Stimulated activated CD8-positive, alpha-beta memory T cell treated with anti-CD3 and anti-CD28 coated beads, Interleukin-4, amount 100 ng/mL, for 48 hours (primary cell): Measurements from ENCODE around the gene SLC39A1.
A peak's percentile ranks its signal among the peaks of the same experiment; 100 is the strongest.

Source experiments
- DNase-seq: peaks from one replicate; pipeline ENCODE4 v3.0.0-alpha.2; 2020

Gene SLC39A1

DNA sequence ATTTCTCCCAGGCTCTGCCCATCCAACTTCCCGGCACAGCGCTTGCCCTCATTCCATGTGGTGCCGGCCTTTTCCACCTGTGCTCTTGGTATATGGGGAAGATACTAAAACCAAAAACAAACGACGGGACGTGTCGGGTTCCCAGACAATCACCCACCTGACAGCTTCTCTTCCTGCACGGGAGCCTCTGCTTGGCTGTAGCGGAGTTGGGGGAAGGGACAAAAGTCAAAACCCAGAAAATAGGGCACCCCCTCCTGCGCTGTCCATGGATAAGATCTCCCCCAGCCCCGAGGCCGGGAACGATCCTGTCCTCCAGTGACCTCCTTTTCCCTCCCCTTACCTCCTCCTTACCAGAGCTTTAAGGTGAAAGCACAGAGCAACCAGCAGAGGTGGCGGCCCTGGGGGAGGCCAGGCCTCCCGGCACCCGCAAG lies 13.5 kb upstream of the SLC39A1 start:
- DNase-seq, result no peak

DNA sequence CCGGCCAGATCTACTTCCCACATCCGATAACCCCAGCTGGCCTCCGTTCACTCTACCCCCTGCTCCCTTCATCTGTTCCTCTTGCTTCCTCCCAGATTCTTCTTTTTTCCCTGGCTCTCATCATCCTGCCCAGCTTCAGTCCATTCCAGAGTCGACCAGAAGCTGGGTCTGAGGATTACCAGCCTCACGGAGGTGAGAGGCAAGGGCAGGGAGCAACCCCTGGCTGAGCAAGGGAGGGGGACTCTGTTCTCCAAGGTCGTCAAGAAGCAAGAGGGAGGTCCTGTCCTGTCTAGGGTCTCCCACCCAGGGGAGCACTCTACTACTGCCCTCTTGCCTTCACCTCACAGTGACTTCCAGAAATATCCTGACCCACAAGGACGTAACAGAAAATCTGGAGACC lies 10.2 kb upstream of the SLC39A1 start:
- DNase-seq, result no peak

DNA sequence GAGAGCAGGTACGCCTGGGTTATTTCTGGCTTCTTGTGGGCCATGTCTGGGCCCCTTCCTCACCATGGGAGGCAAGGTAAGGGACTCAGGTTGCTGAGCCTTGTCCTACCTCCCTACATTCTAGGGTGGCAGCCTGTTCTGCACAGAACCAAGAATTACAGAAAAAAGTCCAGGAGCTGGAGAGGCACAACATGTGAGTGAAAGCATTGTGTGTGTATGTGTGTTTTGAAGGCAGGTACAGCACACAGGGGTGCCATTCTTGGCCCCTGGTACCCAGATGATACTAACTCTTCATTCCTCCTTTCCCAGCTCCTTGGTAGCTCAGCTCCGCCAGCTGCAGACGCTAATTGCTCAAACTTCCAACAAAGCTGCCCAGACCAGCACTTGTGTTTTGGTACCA lies 9.7 kb upstream of the SLC39A1 start:
- no peak for DNase-seq

DNA sequence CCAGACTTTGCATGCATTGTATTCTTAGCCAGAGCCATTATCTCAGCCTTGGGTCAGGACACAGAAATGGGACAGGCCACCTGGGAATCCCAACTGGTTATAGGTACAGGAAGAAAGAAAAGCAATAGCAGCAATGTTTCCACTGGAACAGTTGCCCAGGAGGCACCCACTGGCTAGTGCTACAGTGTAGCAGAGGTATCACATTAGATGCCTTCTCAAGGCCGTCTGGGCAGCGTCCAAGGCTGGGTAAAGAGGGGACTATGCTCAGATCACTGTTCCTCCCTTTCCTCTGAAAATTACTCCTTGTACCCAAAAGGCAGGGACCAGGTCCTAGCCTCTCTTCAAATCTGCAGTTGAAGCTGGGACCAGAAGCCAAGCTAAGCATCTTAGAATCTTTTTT lies 7.0 kb upstream of the SLC39A1 start:
- no peak for DNase-seq

GRCh38 chr1:153968972-153969371 lies 5.6 kb upstream of the SLC39A1 start:
- DNase-seq, result no peak

GRCh38 chr1:153968408-153968807 lies 5.1 kb upstream of the SLC39A1 start:
- no peak for DNase-seq

DNA sequence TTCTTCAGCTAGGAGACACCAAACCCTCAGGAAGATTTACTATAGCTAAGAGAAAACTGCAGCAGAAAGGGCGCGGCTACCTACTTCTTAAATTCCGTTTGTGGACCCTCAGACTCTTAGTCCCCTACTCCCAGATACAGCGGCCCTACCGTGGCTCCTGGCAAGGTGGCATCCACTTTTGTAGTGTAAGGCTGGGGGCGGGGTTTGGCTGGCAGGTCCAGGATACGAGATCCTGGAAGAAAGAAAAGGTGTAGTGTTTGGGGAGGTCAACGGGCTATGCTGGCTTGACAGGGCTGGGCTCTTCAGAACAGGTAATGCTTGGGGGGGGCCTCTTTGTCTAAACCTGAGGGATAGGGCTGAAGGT lies 4.6 kb upstream of the SLC39A1 start:
- no peak for DNase-seq

DNA sequence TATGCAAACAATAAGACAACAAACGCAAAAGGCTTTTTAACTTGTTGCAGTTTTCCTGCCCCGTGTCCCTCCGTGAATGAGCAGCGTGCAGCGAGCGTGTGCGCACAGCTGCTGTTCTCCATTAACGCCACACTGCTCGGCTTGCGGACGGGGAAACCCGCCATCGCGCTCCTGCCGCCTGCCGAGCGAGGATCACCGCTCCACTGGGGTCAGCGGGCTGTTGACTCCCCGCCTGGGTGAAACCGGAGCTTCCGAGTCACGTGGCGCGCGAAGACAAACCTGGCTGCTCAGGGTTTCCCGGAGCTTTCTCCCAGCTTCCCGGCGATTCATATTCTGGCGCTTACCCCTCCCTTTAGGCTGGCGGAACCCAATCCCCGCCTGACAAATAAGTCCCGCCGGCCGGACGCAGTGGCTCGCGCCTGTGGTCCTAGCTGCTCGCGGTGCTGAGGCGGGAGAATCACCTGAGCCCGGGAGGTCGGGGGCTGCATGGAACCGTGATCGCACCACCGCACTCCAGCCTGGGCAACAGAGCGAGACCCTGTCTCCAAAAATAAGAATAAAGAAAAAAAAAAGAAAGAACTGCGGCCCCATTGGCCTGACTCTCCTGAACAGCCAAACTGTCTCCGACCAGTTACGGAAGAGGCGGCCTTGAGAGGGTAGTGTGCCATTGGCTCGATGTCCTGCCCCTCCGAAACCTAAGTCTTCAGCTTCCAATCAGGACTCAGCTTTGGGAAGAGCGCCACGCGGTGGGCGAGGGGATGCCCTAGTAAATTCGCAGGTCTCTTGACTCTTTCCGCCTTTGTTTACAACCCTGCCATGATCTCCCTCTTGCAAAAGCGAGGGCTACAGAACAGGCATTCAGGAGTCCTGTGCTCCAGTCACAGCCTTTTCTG lies 4.0 kb upstream of the SLC39A1 start, which contains the start of gene CREB3L4:
TSS of gene CREB3L4 (plus strand) at position 796 of the 893 bp plus-strand sequence. CDS start 624 bp downstream, outside the sequence.
- peak; percentile 85 for DNase-seq

- DNase-seq, result no peak
Observed at GRCh38 chr1:153963850-153964331, 554 bp upstream of the SLC39A1 start.

DNA sequence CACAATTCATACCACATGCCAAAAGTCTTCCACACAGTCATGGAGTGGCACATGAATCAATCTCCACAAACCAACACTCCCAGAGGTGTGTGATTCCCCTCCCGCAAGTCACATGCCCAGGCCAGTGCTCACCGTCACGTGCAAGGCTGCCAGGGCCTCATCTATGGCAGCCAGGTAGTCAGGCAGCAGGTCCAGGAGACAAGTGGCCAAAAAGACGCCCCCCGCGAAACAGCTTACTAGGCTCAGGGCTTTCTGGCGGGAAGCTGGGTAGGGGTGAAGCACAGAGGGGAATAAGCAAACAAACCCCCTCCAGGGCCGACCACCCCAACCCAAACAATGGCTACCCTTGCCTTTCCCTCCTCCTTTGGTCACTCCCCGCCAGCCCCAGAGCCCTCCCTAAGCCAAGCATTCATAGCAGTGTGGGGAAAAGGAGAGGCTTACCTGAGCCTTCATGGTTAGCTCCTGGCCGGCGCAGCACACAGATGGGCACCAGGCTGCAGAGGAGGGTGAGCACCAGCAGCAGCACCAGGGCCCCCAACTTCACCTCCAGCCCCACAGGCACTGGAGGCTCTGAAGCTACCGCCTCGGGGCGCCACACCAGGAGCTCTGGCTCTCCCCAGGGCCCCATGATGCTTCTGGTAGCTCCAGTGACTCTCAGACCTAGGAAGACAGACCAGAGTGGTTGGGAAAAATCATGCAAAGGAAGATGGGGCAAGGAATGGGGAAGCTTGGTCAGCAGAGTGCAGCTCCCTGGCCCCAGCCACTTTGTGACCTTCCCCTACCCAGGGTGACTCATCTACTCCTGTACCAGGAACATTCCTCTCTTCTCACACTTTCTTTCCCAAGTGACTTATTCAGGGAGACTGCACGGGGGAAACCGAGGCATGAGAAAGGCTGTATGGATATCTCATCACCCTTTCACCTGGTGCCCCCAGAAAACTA lies 978 bp downstream of the SLC39A1 start:
- no peak for DNase-seq

DNA sequence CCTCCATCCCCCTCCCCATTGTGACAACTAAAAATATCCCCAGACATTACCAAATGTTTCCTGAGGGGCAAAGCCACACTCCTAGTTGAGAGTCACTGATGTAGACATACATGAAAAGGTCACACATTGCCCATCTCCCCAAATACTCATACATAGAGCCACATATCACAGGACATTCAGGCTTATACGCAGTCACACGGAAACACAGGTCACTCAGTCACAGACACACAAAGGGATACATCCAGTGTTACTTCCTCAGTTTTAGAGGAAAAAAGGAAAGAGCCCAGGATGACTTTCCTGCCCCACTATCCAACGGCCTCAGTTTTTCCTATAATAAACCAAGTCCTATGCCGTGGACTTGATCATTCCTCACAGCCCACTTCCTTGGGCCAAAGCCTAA lies 1.9 kb downstream of the SLC39A1 start:
- DNase-seq, result no peak

GRCh38 chr1:153960206-153960605 lies 3.1 kb downstream of the SLC39A1 start:
- DNase-seq, result no peak

DNA sequence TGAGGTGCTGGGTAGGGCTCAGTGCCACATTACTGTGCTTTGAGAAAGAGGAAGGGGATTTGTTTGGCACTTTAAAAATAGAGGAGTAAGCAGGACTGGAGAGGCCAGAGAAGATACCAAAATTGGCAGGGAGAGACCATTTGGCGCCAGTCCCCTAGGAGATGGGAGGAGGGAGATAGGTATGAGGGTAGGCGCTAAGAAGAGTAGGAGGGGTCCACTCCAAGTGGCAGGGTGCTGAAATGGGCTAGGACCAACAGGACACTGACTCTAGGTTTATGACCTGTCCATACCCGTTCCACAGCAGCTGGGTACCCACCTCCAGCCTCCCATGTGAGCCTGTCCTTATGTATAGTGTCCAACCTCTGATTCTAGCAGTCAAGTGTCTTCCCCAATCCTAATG lies 3.9 kb downstream of the SLC39A1 start:
- no peak for DNase-seq

- DNase-seq, result no peak
Observed at GRCh38 chr1:153958961-153959260, 4.4 kb downstream of the SLC39A1 start.

- peak; percentile 98 for DNase-seq
Observed at GRCh38 chr1:153958111-153958960, 5.0 kb downstream of the SLC39A1 start, which contains the start of gene CRTC2. CRTC2 (minus strand) TSS chr1:153958612; CDS start chr1:153958497, 115 bp downstream.

DNA sequence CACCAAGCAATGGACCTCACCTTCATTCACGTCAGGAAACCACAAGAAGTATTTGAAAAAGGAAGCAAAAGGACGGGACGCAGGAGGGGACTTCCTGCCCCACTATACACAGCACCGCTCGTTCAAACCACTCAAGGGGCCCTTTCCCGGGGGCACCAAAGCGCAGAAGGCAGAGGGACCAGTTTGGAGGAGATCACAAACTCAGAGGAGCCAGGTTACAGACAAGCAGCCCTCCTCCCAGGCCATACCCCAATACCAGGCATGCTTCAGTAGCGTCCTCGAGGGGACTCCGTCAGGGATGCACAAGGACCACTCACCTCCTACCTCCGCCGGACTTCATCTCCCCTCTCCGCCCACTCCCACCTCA lies 5.6 kb downstream of the SLC39A1 start:
- DNase-seq, result no peak

DNA sequence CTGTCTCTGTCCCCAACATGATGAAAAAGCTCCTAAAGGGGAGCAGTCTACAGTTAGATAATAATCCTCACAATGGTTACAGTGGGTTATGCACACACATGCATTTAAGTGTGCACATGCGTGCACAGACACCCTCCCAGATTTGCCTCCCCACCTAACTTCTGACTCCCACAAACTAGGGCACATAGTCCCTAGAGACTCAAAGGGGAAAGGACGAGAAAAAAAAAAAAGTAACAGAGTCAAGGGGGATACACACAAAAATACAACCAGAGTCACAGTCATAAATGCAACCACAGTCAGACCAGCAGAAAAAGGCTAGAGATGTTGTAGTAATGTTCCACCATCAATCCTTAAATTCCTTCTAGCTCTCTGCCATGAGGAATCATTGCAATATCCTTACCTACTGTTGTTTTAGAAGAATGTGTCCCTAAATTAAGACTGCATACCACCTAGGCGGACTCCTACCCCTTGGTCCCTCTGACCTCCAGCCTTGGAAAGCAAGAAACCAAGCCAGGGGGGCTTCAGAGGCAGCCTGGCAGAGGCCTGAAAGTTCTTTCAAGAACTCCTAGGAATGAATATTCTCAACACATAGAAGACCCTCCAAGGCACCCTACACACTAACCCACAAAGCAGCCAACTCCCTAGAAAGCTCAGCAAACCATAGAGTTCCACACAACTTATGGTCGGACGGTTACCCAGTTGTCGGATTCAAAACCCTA lies 6.2 kb downstream of the SLC39A1 start:
- no peak for DNase-seq

DNA sequence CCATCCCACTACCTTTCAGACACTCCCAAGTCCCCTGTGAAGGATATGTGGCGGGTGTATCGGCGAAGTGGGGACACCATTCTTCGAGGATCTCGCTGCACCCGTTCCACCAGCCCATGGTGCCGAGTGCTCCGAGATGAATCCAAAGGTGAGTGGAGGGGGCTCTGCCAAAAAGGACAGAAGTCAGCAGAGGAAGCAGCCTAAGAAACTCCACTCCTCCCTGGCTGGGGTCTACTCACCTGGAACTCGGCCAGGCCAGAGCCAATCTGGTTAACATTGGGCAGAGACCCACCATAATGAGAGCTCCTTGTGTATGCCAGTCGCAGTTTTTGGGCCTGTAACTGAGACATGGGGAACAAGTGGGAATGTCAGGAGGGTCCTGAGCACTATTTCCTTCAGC lies 8.5 kb downstream of the SLC39A1 start:
- no peak for DNase-seq

DNA sequence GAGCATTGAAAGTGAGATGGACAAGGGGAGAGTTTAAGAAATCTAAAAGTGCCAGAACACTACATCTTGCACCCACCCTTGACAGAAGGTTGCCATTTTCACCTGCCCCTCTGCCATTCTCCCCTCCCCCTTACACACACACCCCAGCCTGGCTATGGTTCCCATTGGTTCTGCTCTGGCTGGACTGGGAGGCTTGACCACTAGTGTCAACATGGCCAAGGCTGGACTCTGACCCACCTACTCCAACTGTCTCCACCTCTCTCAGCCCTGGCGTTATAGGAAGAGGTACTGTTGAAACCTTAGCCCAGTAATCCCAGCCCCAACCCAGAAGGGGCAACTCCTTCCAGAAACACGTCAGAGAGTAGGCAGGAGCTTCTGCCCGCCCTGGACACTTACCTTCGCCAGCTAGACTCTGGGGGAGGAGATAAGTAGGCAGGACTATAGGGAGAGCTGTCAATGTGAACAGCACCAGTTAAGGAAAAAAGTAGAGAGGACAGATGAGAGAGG lies 9.4 kb downstream of the SLC39A1 start:
- no peak for DNase-seq

DNA sequence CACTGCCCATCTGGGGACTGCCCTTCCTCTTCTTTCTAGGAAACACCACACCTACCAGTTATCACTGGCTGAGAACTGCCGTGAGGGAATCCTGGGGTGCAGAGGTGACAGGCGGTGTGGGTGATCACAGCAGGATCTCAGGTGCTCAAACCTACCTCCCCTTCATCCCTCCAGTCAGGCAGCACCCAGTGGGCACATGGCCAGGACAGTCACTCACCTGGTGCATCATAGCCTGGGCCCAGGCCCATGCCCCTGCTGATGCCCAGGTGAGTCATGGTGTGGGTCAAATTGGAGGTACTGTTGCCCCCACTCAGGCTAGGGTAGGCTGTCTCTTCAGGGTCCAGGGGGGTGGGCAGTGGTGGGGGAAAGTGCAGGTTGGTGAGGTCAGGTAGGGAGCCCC lies 11.5 kb downstream of the SLC39A1 start:
- no peak for DNase-seq

- DNase-seq, result no peak
Observed at GRCh38 chr1:153951183-153951582, 12.2 kb downstream of the SLC39A1 start.
